WTC11 (cell line): ENCODE measurements around the gene AIF1.

Source experiments
- CTCF ChIP-seq: fragments of 200-600 bp; IDR thresholded peaks from 2 replicates; pipeline ENCODE4 v1.8.0; 2022; ENCODE audit warnings: antibody characterized with exemption
- E2F4 ChIP-seq: sonication (generic); formaldehyde crosslinking; IDR thresholded peaks from 2 replicates; pipeline ENCODE4 v1.8.1; 2022; ENCODE audit warnings: low read depth, mild to moderate bottlenecking, moderate library complexity, missing genetic modification reagents, borderline replicate concordance
- ESRRA ChIP-seq: sonication (generic); formaldehyde crosslinking; IDR thresholded peaks from 2 replicates; pipeline ENCODE4 v1.8.1; 2022; ENCODE audit warnings: mild to moderate bottlenecking, missing genetic modification reagents, borderline replicate concordance
- FOXP1 ChIP-seq: sonication (generic); formaldehyde crosslinking; IDR thresholded peaks from 2 replicates; pipeline ENCODE4 v1.8.0; 2022; ENCODE audit warnings: missing genetic modification reagents, mild to moderate bottlenecking, moderate library complexity, borderline replicate concordance
- NFE2L1 ChIP-seq: sonication (generic); formaldehyde crosslinking; IDR thresholded peaks from 2 replicates; pipeline ENCODE4 v1.8.1; 2023; ENCODE audit warnings: missing genetic modification reagents
- NFYB ChIP-seq: sonication (generic); formaldehyde crosslinking; conservative IDR thresholded peaks from 2 replicates; pipeline ENCODE4 v1.8.0; 2022; ENCODE audit warnings: low read depth, missing genetic modification reagents
- SP1 ChIP-seq: sonication (generic); formaldehyde crosslinking; conservative IDR thresholded peaks from 2 replicates; pipeline ENCODE4 v1.8.1; 2022; ENCODE audit warnings: missing genetic modification reagents
- ZNF317 ChIP-seq: sonication (generic); formaldehyde crosslinking; IDR thresholded peaks from 2 replicates; pipeline ENCODE4 v1.8.1; 2023; ENCODE audit warnings: low read depth, mild to moderate bottlenecking, moderate library complexity, missing genetic modification reagents, borderline replicate concordance
- TF ChIP-seq, protein P1 (sequence below): sonication (generic); formaldehyde crosslinking; IDR thresholded peaks from 2 replicates; pipeline ENCODE4 v1.8.0; 2022; ENCODE audit warnings: missing genetic modification reagents
- TF ChIP-seq, protein P2 (sequence below): sonication (generic); formaldehyde crosslinking; IDR thresholded peaks from 2 replicates; pipeline ENCODE4 v1.8.1; 2022; ENCODE audit warnings: mild to moderate bottlenecking, missing genetic modification reagents, moderate library complexity, borderline replicate concordance

GRCh38 chr6:31627690-31628287 lies 12.8 kb downstream of the AIF1 start:
- TF ChIP-seq CTCF (no peak), SP1 (CRISPR knock-in tag) (no peak), FOXP1 (CRISPR knock-in tag) (no peak), ZNF317 (CRISPR knock-in tag) (no peak), E2F4 (CRISPR knock-in tag) (no peak), NFYB (no peak), ESRRA (CRISPR knock-in tag) (no peak), NFE2L1 (CRISPR knock-in tag) (no peak)
- TF ChIP-seq, protein P1, sequence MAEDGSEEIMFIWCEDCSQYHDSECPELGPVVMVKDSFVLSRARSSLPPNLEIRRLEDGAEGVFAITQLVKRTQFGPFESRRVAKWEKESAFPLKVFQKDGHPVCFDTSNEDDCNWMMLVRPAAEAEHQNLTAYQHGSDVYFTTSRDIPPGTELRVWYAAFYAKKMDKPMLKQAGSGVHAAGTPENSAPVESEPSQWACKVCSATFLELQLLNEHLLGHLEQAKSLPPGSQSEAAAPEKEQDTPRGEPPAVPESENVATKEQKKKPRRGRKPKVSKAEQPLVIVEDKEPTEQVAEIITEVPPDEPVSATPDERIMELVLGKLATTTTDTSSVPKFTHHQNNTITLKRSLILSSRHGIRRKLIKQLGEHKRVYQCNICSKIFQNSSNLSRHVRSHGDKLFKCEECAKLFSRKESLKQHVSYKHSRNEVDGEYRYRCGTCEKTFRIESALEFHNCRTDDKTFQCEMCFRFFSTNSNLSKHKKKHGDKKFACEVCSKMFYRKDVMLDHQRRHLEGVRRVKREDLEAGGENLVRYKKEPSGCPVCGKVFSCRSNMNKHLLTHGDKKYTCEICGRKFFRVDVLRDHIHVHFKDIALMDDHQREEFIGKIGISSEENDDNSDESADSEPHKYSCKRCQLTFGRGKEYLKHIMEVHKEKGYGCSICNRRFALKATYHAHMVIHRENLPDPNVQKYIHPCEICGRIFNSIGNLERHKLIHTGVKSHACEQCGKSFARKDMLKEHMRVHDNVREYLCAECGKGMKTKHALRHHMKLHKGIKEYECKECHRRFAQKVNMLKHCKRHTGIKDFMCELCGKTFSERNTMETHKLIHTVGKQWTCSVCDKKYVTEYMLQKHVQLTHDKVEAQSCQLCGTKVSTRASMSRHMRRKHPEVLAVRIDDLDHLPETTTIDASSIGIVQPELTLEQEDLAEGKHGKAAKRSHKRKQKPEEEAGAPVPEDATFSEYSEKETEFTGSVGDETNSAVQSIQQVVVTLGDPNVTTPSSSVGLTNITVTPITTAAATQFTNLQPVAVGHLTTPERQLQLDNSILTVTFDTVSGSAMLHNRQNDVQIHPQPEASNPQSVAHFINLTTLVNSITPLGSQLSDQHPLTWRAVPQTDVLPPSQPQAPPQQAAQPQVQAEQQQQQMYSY: no peak
- TF ChIP-seq, protein P2, sequence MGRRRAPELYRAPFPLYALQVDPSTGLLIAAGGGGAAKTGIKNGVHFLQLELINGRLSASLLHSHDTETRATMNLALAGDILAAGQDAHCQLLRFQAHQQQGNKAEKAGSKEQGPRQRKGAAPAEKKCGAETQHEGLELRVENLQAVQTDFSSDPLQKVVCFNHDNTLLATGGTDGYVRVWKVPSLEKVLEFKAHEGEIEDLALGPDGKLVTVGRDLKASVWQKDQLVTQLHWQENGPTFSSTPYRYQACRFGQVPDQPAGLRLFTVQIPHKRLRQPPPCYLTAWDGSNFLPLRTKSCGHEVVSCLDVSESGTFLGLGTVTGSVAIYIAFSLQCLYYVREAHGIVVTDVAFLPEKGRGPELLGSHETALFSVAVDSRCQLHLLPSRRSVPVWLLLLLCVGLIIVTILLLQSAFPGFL: no peak
